ENCODE data around the gene IRGC. TPM values are rescaled to one million over a fixed set of nuclear protein-coding genes. Genes with fewer than 3 reads are reported as not detected.

The IRGC gene
- total RNA-seq, 1 experiment from 2014 or later: not detected

DNA sequence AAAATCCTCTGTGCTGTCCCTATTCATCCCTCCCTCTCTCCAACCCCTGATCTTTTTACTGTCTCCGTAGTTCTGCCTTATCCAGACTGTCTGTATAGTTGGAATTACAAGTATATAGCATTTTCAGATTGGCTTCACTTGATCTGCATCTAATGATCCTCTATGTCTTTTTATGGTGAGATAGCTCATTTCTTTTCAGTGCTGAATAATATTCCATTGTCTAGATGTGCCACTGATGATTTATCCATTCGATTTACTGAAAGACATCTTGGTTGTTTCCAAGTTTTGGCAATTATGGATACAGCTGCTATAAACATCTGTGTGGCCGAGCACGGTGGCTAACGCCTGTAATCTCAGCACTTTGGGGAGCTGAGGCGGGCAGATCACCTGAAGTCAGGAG lies 19.1 kb downstream of the IRGC start:
- H3K56ac ChIP-seq (ENCODE audit: insufficient read length, low read depth, low read length): no peak overlapping the region
- TF ChIP-seq CTCF (conservative IDR thresholded peaks at IDR 0.05): no peak
- H3K9me3 Mint-ChIP-seq: no peaks in the 10 kb centered on the region
- DNase-seq: no peak
- H3K79me2 ChIP-seq (ENCODE audit: insufficient read depth, low read length): no peaks in the 10 kb centered on the region
- no peaks in the 10 kb centered on the region for H4K20me1 ChIP-seq (ENCODE audit: control insufficient read depth, insufficient read depth, insufficient read length)
- no peak overlapping the region for H2AFZ ChIP-seq (ENCODE audit: low read length)
- no peak overlapping the region for H3K4ac ChIP-seq (ENCODE audit: low read depth, low read length)
- H3K14ac ChIP-seq (ENCODE audit: insufficient read depth, low read length): no peak overlapping the region
- H3K18ac ChIP-seq (ENCODE audit: insufficient read length, low read depth, low read length): no peak overlapping the region
- no peak overlapping the region for H2BK20ac ChIP-seq (ENCODE audit: low read depth, low read length, poor library complexity, severe bottlenecking)
- H3K79me1 ChIP-seq (ENCODE audit: insufficient read depth, low read depth, low read length, poor library complexity, severe bottlenecking): no peaks in the 10 kb centered on the region
- no peaks in the 10 kb centered on the region for H3K23me2 ChIP-seq (ENCODE audit: insufficient read length, low read depth, low read length, poor library complexity, severe bottlenecking)
- H2AK5ac ChIP-seq (ENCODE audit: insufficient read length, low read length): no peak overlapping the region
- no peak overlapping the region for H3T11ph ChIP-seq (ENCODE audit: low read length)
- no peak overlapping the region for H2BK12ac ChIP-seq (ENCODE audit: insufficient read length, low read depth, low read length)
- no peak overlapping the region for H2BK120ac ChIP-seq (ENCODE audit: low read depth, low read length, poor library complexity, severe bottlenecking)
- no CpG with 5 or more reads among the region's 6 CpGs for WGBS (ENCODE audit: extremely low coverage, insufficient read length, low lambda C conversion rate)
- peaks cover 39 to 91% (median 69%) of the 10 kb centered on the region in 3 experiments; a peak in 6 of 7 replicates for H3K36me3 Mint-ChIP-seq (ENCODE audit: insufficient read depth in 1 of 3, low read depth in 3 of 3)
- no peak overlapping the region for H4K91ac ChIP-seq (ENCODE audit: insufficient read length, low read depth, low read length)
- no peak overlapping the region for H4K5ac ChIP-seq (ENCODE audit: insufficient read length, low read depth, low read length)
- H3K23ac ChIP-seq (ENCODE audit: insufficient read length, low read depth, low read length): no peak overlapping the region
- no peak overlapping the region for H3K27ac Mint-ChIP-seq
- no peaks in the 10 kb centered on the region for H3K27me3 ChIP-seq (ENCODE audit: insufficient read depth, low read length)
- no peaks in the 10 kb centered on the region for H3K9me3 ChIP-seq (ENCODE audit: control insufficient read depth, low read depth, low read length)
- H3K4me3 Mint-ChIP-seq: no peak overlapping the region
- H2BK15ac ChIP-seq (ENCODE audit: low read depth, low read length): no peak overlapping the region
- no peak overlapping the region for H2BK5ac ChIP-seq (ENCODE audit: insufficient read length, low read length)
- H3K4me1 Mint-ChIP-seq: no peaks in the 10 kb centered on the region
- H3K9ac ChIP-seq (ENCODE audit: extremely low read depth, insufficient read length, low read length): no peak overlapping the region
- H3K27ac ChIP-seq (ENCODE audit: insufficient read length, low read depth, low read length): no peak overlapping the region
- no peak overlapping the region for H4K8ac ChIP-seq (replicated peaks; ENCODE audit: insufficient read length, low read depth, low read length)
- H3K4me1 ChIP-seq (ENCODE audit: insufficient read depth, low read length): no peaks in the 10 kb centered on the region
- H3K27me3 Mint-ChIP-seq (ENCODE audit: low read depth): no peaks in the 10 kb centered on the region
- H3K4me2 ChIP-seq (ENCODE audit: insufficient read depth, insufficient read length, low read length): no peak overlapping the region

Data from H9 (cell line).